Activated gamma-delta T cell treated with Interleukin-2 at 50 U/mL for 16 hours (primary cell): ENCODE data around the gene RBM33.
A peak's percentile ranks its signal among the peaks of the same experiment; 100 is the strongest.
"Not testable (repeated sequence)": the region's sequence is repeated elsewhere in the genome, so short reads cannot be mapped to it uniquely, and the experiment has no call there.

Source experiments
- DNase-seq: peaks from one replicate; pipeline ENCODE4 v3.0.0-alpha.2; 2020

Gene RBM33

GRCh38 chr7:155813125-155813524 lies 168.7 kb downstream of the RBM33 start:
- DNase-seq: no peak

GRCh38 chr7:155813546-155814315 lies 169.3 kb downstream of the RBM33 start:
- no peak for DNase-seq

GRCh38 chr7:155814316-155815276 lies 170.1 kb downstream of the RBM33 start:
- no peak for DNase-seq

GRCh38 chr7:155815332-155816191 lies 171.1 kb downstream of the RBM33 start:
- DNase-seq: peak; percentile 24

GRCh38 chr7:155816192-155816508 lies 171.7 kb downstream of the RBM33 start:
- no peak for DNase-seq

GRCh38 chr7:155816996-155817395 lies 172.5 kb downstream of the RBM33 start:
- no peak for DNase-seq

GRCh38 chr7:155817515-155817914 lies 173.1 kb downstream of the RBM33 start:
- DNase-seq: not testable (repeated sequence)

- no peak for DNase-seq
These were observed 173.8 kb downstream of the RBM33 start for GRCh38 chr7:155818154-155818819.

- DNase-seq: no peak
These were observed 174.3 kb downstream of the RBM33 start for GRCh38 chr7:155818820-155819168.

GRCh38 chr7:155819186-155819585 lies 174.7 kb downstream of the RBM33 start:
- no peak for DNase-seq

GRCh38 chr7:155820246-155820645 lies 175.8 kb downstream of the RBM33 start:
- DNase-seq: no peak

- DNase-seq: no peak
These were observed 176.3 kb downstream of the RBM33 start for GRCh38 chr7:155820788-155821187.

- no peak for DNase-seq
These were observed 177.4 kb downstream of the RBM33 start for GRCh38 chr7:155821851-155822250.

- no peak for DNase-seq
These were observed 179.9 kb downstream of the RBM33 start for GRCh38 chr7:155824227-155824886.

- DNase-seq: no peak
These were observed 180.9 kb downstream of the RBM33 start for GRCh38 chr7:155825336-155825735.

- DNase-seq: no peak
These were observed 185.5 kb downstream of the RBM33 start for GRCh38 chr7:155829796-155830470.
